PFSK-1 (cell line): ENCODE data around the gene KIF6.

Source experiments
- REST ChIP-seq, 2 experiments: IDR thresholded peaks; 2 replicates each; pipeline versions ENCODE4 v1.6.1 to v1.8.0; 2011 to 2012; ENCODE audit warnings: low read depth in 2 of 2, low read length in 2 of 2, control low read depth in 1 of 2, inconsistent platforms in 1 of 2, mild to moderate bottlenecking in 1 of 2, moderate library complexity in 1 of 2; ENCODE audit not compliant: insufficient read depth in 1 of 2
- SIN3A ChIP-seq: IDR thresholded peaks from 2 replicates; pipeline ENCODE4 v1.6.1; 2012; ENCODE audit warnings: mild to moderate bottlenecking, low read length, moderate library complexity, borderline replicate concordance; ENCODE audit not compliant: insufficient read depth
- TAF1 ChIP-seq: IDR thresholded peaks from 2 replicates; pipeline ENCODE4 v1.6.1; 2012; ENCODE audit warnings: low read length, control low read depth, borderline replicate concordance; ENCODE audit not compliant: insufficient read depth

- TF ChIP-seq REST (IDR thresholded peaks at IDR 0.05; ENCODE audit: insufficient read depth in 1 of 2, low read depth in 2 of 2, low read length in 2 of 2) (no peak), SIN3A (no peak), TAF1 (no peak)
Observed at GRCh38 chr6:39527792-39528564, 197.2 kb downstream of the KIF6 start.
